ENCODE results near the gene CTIF. TPM values are rescaled to one million over a fixed set of nuclear protein-coding genes. Genes with fewer than 3 reads are reported as not detected.
A peak's percentile ranks its signal among the peaks of the same experiment; 100 is the strongest.

CTIF gene
- total and polyA plus RNA-seq, 4 donors: 10.6 to 26.7 (median 12.3) TPM

DNA sequence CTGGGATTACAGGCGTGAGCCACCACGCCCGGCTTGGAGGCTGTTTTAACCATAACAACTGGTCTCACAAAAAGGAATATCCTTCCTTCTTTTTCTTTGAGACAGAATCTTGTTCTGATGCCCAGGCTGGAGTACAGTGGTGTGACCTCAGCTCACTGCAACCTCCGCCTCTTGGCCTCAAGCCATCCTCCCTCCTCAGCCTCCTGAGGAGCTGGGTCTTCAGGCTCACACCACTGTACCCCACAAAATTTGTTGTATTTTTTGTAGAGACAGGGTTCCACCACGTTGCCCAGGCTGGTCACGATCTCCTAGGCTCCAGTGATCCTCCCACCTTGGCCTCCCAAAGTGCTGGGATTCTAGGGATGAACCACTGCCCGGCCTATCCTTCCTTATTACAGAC, 21.7 kb downstream of the CTIF start:
- no peaks in the 10 kb centered on the region for H3K36me3 ChIP-seq (ENCODE audit: control insufficient read depth in 4 of 4, insufficient read depth in 3 of 4, low read depth in 1 of 4, low read length in 3 of 4)
- DNase-seq (ENCODE audit: low spot score): no peak
- H3K9ac ChIP-seq (ENCODE audit: low read depth in 1 of 2, low read length in 2 of 2): no peak overlapping the region
- no peak overlapping the region for H3K4me3 ChIP-seq (ENCODE audit: low read depth in 1 of 3, low read length in 3 of 3)
- TF ChIP-seq MAX (IDR thresholded peaks at IDR 0.05) (no peak), FOXA2 (IDR thresholded peaks at IDR 0.05) (no peak), FOXA1 (IDR thresholded peaks at IDR 0.05) (no peak), GABPA (IDR thresholded peaks at IDR 0.05 in 1 of 2, conservative IDR thresholded peaks at IDR 0.05 in 1 of 2) (no peak), JUND (IDR thresholded peaks at IDR 0.05) (no peak), RXRA (IDR thresholded peaks at IDR 0.05) (no peak), HNF4A (conservative IDR thresholded peaks at IDR 0.05) (no peak), RAD21 (IDR thresholded peaks at IDR 0.05) (no peak), HNF4G (IDR thresholded peaks at IDR 0.05) (no peak), TAF1 (conservative IDR thresholded peaks at IDR 0.05) (no peak), NR2F2 (IDR thresholded peaks at IDR 0.05) (no peak), YY1 (IDR thresholded peaks at IDR 0.05) (no peak)
- TF ChIP-seq, protein P1, sequence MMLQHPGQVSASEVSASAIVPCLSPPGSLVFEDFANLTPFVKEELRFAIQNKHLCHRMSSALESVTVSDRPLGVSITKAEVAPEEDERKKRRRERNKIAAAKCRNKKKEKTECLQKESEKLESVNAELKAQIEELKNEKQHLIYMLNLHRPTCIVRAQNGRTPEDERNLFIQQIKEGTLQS (IDR thresholded peaks at IDR 0.05): no peak
- TF ChIP-seq, protein P2, sequence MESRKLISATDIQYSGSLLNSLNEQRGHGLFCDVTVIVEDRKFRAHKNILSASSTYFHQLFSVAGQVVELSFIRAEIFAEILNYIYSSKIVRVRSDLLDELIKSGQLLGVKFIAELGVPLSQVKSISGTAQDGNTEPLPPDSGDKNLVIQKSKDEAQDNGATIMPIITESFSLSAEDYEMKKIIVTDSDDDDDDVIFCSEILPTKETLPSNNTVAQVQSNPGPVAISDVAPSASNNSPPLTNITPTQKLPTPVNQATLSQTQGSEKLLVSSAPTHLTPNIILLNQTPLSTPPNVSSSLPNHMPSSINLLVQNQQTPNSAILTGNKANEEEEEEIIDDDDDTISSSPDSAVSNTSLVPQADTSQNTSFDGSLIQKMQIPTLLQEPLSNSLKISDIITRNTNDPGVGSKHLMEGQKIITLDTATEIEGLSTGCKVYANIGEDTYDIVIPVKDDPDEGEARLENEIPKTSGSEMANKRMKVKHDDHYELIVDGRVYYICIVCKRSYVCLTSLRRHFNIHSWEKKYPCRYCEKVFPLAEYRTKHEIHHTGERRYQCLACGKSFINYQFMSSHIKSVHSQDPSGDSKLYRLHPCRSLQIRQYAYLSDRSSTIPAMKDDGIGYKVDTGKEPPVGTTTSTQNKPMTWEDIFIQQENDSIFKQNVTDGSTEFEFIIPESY (IDR thresholded peaks at IDR 0.05): no peak
- no peak overlapping the region for H3K27ac ChIP-seq (ENCODE audit: low read depth in 1 of 2, low read length in 2 of 2)
- no peaks in the 10 kb centered on the region for H3K27me3 ChIP-seq (ENCODE audit: control insufficient read depth in 4 of 4, insufficient read depth in 4 of 4, low read length in 3 of 4)
- H3K4me1 ChIP-seq (ENCODE audit: control insufficient read depth in 4 of 4, insufficient read depth in 4 of 4, low read length in 3 of 4): peaks cover 4 to 8% (median 6%) of the 10 kb centered on the region in 4 donors
- no peaks in the 10 kb centered on the region for H3K9me3 ChIP-seq (ENCODE audit: control insufficient read depth in 4 of 4, low read length in 3 of 4)
- WGBS: 97% methylated on average over 7 of the region's 7 CpGs

DNA sequence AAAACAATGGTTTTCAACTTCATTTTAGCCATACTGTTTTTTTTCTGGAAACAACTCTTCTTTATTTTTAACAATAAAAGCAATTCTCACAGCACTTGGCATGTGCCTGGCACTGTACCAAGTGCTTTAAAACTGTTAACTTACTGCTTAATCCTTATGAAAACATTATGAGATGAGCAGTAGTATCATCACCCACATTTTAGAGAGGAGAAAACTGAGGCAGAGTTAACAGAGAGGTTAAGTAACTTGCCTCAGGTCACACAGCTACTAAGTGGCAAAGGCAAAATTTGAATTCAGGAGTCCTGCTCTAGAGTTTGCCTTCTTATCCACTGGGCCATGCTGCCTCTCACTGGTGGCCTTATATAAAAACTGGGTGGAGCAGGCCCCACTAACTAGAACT, 23.2 kb downstream of the CTIF start:
- no peak overlapping the region for H3K9ac ChIP-seq (ENCODE audit: low read depth in 1 of 2, low read length in 2 of 2)
- no peak for DNase-seq (ENCODE audit: low spot score)
- H3K27ac ChIP-seq (ENCODE audit: low read depth in 1 of 2, low read length in 2 of 2): no peak overlapping the region
- peak in 1 of 2 donors; percentile 12 for TF ChIP-seq RAD21 (IDR thresholded peaks at IDR 0.05)
- no peak for TF ChIP-seq YY1 (IDR thresholded peaks at IDR 0.05)
- no peaks in the 10 kb centered on the region for H3K9me3 ChIP-seq (ENCODE audit: control insufficient read depth in 4 of 4, low read length in 3 of 4)
- peaks cover 4 to 10% (median 8%) of the 10 kb centered on the region in 4 donors for H3K4me1 ChIP-seq (ENCODE audit: control insufficient read depth in 4 of 4, insufficient read depth in 4 of 4, low read length in 3 of 4)
- no peaks in the 10 kb centered on the region for H3K27me3 ChIP-seq (ENCODE audit: control insufficient read depth in 4 of 4, insufficient read depth in 4 of 4, low read length in 3 of 4)
- no peak overlapping the region for H3K4me3 ChIP-seq (ENCODE audit: low read depth in 1 of 3, low read length in 3 of 3)
- H3K36me3 ChIP-seq (ENCODE audit: control insufficient read depth in 4 of 4, insufficient read depth in 3 of 4, low read depth in 1 of 4, low read length in 3 of 4): no peaks in the 10 kb centered on the region

- no peaks in the 10 kb centered on the region for H3K9me3 ChIP-seq (ENCODE audit: control insufficient read depth in 4 of 4, low read length in 3 of 4)
- H3K36me3 ChIP-seq (ENCODE audit: control insufficient read depth in 4 of 4, insufficient read depth in 3 of 4, low read depth in 1 of 4, low read length in 3 of 4): no peaks in the 10 kb centered on the region
- peak in 1 of 2 donors; percentile 17 for TF ChIP-seq JUND (IDR thresholded peaks at IDR 0.05)
- TF ChIP-seq GABPA (IDR thresholded peaks at IDR 0.05 in 1 of 2, conservative IDR thresholded peaks at IDR 0.05 in 1 of 2): no peak
- no peak for TF ChIP-seq EGR1 (IDR thresholded peaks at IDR 0.05; ENCODE audit: low read depth in 2 of 2)
- H3K4me1 ChIP-seq (ENCODE audit: control insufficient read depth in 4 of 4, insufficient read depth in 4 of 4, low read length in 3 of 4): peaks cover 9 to 16% (median 15%) of the 10 kb centered on the region in 4 donors
- WGBS: 94% methylated on average over 2 of the region's 2 CpGs
- no peaks in the 10 kb centered on the region for H3K27me3 ChIP-seq (ENCODE audit: control insufficient read depth in 4 of 4, insufficient read depth in 4 of 4, low read length in 3 of 4)
- H3K4me3 ChIP-seq (ENCODE audit: low read depth in 1 of 3, low read length in 3 of 3): no peak overlapping the region
- H3K9ac ChIP-seq (ENCODE audit: low read depth in 1 of 2, low read length in 2 of 2): no peak overlapping the region
- DNase-seq (ENCODE audit: low spot score): no peak
- H3K27ac ChIP-seq (ENCODE audit: low read depth in 1 of 2, low read length in 2 of 2): no peak overlapping the region
These were observed 24.2 kb downstream of the CTIF start for GRCh38 chr18:48563027-48563426.

All from liver (tissue), 9 donors.